ENCODE results near the gene NUBP2.

Gene NUBP2

DNA sequence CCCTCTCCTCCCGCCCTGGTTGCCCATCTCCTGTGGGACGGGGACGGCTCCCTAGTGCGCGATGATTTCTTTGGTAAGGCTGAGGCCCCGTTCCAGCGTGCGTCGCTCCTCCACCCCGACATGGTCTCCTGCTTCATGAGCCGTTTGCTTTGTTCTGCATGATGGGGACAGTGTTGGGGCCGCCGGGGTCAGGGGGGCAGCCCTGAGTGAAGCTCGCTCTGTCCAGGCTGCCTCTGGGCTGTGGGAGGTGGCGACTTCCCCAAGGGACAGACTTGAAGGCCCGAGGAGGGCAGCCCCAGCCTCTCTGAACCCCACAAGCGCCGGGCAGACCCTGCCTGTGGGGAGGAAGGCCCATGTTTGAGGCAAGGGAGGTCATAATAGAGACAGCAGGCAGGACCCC is 23.8 kb upstream of the NUBP2 start:
- DNase-seq, result no peak

DNA sequence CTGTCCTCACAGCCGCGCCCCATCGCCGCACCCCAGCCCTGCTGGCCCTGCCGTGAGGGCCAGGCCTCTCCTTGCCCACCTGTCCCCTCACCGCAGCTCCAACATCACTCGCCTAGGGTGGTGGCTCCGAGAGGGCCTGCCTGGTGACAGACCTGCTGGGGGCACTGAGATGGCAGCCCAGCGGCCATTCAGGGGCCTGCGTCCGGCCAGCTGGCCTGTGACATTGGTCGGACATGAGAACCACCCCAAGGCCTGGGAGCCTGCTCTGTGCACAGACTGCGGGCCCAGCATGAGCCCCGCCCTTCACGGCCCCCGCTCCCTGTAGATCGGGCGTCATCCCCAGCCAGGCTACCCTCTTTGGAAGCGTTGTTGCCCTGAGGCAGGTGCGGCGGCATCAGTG is 23.2 kb upstream of the NUBP2 start:
- no peak for DNase-seq

DNA sequence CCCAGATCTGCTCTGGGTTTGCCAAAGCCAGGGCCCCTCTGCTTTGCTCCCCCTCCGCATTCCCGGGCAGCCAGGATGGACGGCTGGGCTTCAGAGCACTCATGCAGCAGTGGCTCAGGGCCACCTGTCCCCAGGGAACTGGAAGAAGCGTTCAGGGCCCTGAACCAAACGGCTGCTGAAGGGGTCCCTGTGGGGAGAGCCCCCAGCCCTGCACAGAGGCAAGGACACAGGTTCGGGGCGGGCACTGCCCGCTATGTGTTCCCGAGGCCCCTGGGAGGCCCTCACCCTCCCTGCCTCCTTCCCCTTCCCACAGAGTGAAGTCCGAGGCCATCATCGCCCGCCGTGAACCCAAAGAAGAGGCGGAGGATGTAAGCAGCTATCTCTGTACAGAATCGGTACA is 21.8 kb upstream of the NUBP2 start:
- no peak for DNase-seq

DNA sequence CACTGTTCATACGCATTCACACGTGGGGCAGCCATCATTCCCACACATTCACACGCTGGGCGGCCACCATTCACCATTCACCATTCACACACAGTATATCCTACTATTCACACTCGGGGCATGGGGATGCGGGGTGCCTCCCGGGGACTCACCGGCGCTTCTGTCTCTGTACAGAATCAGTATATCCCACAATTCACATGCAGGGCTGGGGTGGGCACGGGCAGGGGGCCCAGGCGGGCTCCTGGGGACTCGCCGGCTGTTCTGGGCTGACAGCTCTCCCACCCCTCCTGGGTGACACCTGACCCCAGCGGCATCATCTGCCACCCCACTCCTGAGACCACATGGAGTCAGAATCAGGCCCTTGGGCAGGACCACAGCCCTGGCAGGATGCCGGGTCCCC is 21.0 kb upstream of the NUBP2 start:
- DNase-seq, result no peak

DNA sequence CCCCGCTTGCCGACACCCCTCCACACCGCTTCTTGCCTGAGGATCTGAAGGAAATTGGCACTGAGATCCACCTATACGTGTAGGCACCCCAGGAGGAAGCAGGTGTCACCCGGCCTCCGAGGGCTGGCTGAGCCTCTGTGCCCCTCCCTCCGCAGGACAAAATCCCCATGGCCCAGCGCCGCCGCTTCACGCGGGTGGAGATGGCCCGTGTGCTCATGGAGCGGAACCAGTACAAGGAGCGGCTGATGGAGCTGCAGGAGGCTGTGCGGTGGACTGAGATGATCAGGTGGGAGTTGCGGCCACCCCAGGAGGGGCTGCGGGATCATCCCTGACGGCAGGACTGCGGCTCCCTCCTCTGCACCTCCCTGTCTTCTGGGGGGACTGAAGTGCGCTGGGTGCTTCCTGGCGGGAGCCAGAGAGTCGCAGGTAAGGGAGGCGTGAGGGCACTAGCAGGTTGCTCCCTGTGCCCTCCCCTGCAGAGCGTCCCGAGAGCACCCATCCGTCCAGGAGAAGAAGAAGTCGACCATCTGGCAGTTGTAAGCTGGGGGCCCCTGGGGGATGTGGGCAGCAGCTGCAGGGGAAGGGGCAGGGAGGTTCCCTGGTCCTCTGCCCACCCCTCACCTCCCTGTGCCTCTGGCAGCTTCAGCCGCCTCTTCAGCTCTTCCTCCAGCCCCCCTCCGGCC is 20.4 kb upstream of the NUBP2 start:
- no peak for DNase-seq

DNA sequence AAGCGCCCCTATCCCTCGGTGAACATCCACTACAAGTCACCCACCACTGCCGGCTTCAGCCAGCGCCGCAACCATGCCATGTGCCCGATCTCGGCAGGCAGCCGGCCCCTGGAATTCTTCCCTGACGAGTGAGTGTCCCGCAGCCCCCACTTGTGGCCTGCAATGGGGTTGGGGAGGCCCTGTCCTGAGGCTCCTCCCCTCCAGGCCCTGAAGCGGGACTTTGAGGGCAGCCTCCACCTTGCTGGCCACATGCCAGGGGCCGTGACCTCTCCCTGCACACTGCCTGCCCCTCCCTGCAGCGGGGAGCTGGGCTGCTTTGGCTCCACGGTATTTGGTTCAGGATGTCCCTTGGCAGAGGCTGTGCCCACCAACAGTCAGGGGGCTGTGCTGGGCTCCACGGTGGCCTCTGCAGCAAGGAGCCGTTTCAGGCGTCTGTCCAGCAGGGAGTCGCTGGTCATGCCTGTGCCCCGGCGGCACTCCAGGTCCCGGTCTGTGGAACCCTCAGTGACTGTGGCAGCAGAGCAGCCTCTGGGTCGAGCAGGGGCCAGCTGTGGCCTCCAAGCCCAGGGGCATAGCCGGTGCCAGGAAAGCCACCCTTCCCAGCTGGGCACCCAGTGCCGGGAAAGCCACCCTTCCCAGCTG is 19.8 kb upstream of the NUBP2 start:
- no peak for DNase-seq

DNA sequence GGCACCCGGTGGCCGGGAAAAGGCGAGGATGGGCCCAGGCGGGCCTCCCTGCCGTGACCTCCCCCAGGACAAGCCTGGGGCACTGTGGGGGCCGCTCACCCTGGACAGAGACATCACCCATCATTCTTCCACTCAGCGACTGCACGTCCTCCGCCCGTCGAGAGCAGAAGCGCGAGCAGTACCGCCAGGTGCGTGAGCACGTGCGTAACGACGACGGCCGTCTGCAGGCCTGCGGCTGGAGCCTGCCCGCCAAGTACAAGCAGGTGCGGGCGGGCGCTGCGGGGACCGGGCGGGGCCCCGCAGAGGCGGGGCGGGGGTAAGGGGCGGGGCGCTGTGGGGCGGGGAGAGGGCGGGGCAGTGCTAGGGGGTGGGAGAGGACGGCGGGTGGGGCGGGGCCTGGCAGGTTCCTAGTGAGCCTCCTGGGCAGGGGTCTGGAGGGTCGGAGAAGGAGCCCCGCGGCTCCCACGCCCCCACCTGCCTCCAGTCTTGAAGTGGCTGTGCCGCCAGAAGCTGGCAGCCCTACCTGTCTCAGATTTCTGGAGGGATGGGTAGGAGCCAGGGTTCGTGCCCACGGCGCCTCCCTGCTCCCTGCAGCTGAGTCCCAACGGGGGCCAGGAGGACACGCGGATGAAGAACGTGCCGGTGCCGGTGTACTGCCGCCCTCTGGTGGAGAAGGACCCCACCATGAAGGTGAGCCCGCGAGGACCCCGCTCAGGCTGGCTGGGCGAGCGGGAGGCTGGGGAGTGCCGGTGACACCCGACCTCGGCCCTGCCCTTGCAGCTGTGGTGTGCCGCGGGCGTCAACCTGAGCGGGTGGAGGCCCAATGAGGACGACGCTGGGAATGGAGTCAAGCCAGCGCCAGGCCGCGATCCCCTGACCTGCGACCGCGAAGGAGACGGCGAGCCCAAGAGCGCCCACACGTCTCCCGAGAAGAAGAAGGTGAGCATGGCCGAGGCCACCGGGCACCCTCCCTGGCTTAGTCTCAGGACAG is 18.9 kb upstream of the NUBP2 start:
- no peak for DNase-seq

DNA sequence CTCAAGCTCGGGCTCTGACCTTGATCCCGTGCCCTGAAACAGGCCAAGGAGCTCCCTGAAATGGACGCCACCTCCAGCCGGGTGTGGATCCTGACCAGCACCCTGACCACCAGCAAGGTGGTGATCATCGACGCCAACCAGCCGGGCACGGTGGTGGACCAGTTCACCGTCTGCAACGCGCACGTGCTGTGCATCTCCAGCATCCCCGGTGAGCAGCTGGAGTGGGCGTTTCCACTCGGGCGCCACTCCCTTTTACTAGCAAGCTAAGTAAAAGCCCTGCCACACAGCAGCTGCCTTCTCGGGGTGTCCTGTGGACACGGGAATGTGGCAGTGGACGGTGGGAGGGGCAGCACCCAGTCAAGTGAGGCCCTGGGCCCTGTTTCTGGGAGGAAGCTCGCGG is 17.8 kb upstream of the NUBP2 start:
- no peak for DNase-seq

DNA sequence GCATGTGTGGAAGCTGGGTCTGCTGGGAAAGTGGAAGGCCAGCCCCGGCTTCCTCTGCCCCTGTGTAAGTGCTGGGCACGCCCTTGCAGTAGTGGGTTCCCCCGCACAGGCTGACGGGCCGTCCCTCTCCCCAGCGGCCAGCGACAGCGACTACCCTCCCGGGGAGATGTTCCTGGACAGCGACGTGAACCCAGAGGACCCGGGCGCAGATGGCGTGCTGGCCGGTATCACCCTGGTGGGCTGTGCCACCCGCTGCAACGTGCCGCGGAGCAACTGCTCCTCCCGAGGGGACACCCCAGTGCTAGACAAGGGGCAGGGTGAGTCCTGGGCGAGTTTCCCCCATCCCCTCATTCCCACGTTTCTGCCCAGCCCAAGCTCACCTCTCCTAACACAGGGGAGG is 16.9 kb upstream of the NUBP2 start:
- DNase-seq, result no peak

DNA sequence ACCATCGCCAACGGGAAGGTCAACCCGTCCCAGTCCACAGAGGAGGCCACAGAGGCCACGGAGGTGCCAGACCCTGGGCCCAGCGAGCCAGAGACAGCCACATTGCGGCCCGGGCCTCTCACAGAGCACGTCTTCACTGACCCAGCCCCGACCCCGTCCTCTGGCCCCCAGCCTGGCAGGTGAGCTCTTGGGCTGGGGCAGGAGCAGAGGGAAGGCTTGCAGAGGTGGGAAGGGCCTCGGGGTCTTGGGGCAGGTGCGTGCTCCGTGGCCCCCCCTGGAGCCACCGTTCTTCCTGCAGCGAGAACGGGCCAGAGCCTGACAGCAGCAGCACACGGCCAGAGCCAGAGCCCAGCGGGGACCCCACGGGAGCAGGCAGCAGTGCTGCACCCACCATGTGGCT is 16.5 kb upstream of the NUBP2 start:
- DNase-seq, result no peak

DNA sequence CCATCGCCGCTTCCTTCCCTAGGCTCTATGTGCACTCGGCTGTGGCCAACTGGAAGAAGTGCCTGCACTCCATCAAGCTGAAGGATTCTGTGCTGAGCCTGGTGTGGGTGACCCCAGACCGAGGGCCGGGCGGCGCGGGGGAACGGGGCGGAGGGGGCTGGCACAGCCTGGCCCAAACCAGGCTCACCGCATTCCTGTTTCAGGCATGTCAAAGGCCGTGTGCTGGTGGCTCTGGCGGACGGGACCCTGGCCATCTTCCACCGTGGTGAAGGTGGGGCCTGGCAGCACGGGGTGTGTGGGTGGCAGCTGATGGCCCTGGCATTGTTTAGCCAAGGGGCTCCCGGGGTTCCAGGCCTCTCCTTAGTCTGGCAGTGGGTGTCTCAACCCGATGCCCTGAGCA is 16.1 kb upstream of the NUBP2 start:
- DNase-seq, result no peak

DNA sequence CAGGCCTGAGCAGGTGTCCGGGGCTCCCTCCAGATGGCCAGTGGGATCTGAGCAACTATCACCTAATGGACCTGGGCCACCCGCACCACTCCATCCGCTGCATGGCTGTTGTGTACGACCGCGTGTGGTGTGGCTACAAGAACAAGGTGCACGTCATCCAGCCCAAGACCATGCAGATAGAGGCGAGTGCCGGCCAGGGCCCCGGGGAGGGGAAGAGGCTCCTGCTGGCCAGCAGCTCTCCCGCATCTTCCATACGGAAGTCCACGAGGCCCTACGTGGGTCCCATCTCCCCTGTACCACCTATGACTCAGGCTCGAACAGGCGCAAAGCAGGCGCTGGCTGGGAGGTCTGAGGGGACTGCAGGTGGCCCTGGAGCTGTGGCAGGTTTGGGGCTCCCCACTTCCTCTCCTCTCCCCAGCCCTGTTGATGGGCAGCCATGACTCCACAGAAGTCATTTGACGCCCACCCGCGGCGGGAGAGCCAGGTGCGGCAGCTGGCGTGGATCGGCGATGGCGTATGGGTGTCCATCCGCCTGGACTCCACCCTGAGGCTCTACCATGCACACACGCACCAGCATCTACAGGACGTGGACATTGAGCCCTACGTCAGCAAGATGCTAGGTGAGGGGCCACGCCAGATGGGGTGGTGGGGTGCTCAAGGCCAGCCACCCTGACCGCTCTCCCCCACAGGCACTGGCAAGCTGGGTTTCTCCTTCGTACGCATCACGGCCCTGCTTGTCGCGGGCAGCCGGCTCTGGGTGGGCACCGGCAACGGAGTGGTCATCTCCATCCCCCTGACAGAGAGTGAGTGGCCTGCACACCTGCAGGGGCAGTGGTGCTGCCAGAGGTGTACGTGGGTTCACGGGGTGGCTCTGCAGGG is 15.4 kb upstream of the NUBP2 start:
- DNase-seq, result no peak

DNA sequence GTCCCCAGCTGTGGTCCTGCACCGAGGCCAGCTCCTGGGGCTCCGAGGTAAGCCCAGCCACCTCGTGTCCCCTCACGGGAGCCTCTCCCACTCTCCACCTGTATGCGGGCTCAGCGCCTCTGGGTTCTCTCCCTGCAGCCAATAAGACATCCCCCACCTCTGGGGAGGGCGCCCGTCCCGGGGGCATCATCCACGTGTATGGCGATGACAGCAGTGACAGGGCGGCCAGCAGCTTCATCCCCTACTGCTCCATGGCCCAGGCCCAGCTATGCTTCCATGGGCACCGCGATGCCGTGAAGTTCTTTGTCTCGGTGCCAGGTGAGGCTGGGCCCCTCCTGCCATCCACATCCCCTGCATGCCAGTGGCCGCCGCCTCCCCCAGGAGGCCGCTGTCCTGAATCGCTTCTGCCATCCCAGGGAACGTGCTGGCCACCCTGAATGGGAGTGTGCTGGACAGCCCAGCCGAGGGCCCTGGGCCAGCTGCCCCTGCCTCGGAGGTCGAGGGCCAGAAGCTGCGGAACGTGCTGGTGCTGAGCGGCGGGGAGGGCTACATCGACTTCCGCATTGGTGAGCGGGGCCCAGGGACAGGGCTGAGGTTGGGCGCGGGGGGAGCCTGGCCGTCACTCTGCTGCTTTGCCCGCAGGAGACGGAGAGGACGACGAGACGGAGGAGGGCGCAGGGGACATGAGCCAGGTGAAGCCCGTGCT is 14.5 kb upstream of the NUBP2 start:
- no peak for DNase-seq

DNA sequence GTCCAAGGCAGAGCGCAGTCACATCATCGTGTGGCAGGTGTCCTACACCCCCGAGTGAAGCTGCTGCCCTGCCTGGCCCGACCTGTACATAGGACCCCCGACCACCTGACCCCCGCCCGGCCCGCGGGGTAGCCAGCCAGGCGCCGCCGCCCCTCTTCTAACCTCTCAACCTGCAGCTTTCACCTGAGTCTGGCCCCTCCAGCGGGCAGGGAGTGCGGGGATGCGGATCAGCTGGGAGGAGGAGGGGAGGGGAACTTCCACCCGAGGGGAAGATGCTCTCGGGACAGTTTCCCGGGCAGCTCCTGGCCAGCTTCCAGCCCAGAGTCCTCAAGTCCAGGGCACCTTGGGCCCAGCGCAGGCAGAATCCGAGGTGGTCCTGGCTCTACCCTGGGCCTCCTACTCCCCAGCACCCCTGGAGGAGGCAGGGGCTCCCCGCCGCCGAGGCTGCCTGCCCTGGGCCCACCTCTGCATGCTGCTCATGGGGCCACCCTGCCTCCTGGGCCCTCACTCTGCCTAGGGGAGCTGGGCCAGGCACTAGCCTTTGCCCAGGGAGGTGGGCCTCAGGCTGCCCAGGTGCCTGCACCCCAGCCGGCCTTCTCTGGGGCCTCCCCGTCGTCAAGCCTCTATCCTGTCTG is 13.9 kb upstream of the NUBP2 start:
- DNase-seq, result no peak

DNA sequence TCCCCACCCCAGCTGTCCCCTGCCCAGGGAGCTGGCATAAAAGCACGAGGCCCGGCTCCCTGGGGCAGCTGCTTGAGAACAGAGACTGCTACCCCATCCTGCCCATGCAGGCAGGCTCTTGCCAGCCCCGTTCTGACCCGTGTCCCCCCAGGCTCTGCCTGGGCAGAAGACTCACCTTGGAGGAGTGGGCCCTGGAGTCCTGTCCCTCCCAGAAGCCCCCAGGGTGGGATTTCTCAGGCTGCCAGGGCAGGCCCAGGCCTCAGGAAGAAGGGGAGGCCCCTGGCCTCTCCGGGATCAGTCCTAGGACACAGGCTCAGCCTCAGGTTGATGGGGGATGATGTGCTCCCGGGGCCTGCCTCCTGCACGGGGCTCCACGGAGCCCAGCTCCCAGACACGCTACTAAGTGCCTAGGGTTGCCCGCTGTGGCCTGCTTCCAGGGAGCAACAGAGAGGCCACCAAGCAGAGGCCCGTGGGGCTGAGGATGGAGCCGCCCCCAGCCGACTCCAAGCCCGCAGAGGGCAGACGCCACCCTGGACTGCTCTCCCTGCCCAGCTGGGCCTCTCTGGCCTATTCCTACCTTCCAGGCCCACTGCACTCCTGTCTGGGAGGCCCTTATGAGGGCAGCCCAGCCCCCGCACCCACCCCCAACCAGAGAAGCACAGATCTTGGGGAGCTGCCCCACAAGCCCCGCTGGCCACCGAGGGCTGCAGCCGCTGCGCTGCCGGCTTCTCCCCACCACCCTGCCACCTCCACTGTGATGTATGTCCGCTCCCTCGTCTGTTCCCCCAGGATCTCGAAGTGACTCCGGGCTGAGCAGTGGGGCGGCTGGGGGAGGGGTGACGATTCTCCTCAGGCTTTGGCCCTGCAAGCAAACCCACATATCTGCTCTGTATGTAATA is 13.1 kb upstream of the NUBP2 start:
- DNase-seq, result no peak

DNA sequence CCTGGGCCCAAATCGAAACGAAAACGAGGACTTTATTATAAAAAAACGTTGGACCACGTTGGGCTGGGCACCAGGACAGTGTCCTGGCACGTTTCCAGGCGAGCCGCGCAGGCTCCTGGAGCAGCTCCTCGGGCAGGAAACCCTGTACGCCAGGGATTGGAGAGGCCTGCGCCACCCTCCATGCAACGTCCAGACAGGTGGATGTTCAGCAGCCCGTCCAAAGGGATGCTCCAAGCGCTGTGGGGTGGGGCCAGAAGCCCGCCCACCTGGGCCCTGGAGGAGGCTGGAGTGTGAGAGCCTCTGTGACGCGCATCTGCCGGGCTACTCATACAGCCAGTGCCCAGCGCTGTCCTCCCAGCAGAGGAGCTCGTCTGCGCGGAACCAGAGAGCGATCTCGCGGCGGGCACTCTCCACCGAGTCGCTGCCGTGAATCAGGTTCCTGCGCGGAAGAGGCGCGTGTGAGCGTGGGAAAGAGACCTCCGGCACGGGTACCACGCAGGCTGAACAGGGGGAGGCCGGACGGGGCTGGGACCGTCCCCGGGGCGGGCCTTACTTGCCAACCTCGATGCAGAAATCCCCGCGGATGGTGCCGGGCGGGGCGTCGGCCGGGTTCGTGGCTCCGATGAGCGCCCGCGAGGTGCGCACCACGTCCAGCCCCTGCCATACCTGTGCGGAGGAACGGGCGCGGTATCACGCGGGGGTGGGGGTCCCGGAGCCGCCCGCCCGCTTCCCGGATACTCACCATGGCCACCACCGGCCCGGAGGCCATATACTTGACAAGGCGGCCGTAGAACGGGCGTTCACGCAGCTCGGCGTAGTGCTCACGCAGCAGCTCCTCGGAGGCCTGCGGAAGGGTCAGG is 12.2 kb upstream of the NUBP2 start:
- DNase-seq, result peak in 1 of 2 donors; percentile 10

DNA sequence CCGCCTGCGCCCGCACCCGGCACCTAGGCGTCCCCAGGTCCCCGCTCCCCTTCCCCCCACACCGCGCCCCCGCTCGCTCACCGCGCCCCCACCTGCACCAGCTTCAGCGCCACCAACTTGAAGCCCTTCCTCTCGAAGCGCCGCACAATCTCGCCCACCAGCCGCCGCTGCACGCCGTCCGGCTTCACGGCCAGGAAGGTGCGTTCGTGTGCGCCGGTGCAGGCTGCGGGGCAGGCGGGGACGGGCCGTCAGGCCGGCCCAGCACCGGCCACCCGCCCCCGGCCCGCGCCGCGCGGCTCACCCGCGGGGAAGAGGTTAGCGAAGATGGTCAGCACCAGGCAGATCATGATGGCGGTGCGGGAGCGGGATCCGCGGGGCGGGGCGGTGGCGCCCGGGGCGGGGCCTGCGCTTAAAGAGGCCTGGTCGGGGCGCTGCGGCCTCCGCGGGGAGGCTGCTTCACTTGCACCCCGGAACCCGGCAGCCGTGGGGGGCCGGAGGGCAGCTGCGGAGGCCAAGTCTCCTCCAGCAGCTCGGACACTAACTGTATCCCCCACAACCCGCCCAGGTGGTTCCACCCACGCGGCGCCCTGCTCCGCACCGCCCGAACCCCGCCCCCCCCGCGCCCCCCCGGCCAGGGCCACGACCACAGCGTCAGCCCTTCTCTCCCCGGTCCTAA is 11.4 kb upstream of the NUBP2 start, which contains the start of gene NME3:
NME3 (minus strand) TSS at position 356 of the 676 bp plus-strand sequence; CDS start at position 347, 9 bp downstream.
- DNase-seq, result peak; percentile 58 to 72

DNA sequence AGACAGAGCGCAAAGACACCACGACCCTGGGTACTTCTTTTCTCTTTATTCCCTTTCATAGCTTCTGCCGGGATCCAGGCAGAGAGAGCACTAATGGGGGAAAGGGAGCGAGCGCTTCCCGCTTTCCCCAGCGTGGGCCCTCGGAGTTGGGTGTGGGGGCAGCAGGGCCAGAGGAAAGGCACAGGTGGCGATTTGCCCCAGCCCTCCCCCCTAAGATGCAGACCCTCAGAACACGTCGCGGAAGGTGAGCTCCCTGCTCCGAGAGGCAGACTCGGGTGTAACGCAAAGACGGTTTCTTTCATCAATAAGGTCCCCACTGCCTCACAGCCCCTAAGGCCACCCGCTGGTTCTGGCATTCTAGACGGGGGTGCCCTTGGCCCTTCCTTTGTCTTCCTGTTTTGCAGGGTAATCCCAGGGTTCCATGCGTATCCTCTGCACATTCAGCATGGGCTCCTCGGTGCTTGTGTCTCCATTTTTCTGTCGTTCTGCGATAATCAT is 10.8 kb upstream of the NUBP2 start:
- DNase-seq, result no peak
